ENCODE results near the gene BMP7.
"Not testable (repeated sequence)": the region's sequence is repeated elsewhere in the genome, so short reads cannot be mapped to it uniquely, and the experiment has no call there.

The BMP7 gene

GRCh38 chr20:57243480-57244220 lies 22.8 kb downstream of the BMP7 start:
- DNase-seq (ENCODE audit: low read depth) = no peak
- TF ChIP-seq CTCF (conservative IDR thresholded peaks at IDR 0.05; ENCODE audit: low read length) = no peak
- H3K4me3 ChIP-seq (ENCODE audit: low read length) = no peak overlapping the region

DNA sequence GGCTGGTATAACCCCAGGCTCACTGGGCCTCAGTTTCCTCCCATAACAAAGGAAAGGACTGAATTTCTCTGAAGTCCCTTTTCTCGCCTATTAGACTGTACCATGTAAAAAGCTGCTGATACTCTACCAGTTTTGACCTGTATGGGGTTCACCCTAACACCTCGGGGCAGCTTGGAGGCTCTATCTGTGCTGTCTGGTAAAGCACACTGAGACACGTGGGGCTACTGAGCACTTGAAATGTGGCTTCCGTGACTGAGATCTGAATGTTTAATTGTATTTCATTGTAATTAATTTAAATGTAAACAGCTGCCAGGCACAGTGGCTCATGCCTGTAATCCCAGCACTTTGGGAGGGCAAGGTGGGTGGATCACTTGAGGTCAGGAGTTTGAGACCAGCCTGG lies 24.0 kb downstream of the BMP7 start:
- no peak for TF ChIP-seq CTCF (conservative IDR thresholded peaks at IDR 0.05; ENCODE audit: low read length)
- DNase-seq (ENCODE audit: low read depth) = no peak
- H3K4me3 ChIP-seq (ENCODE audit: low read length) = no peak overlapping the region

DNA sequence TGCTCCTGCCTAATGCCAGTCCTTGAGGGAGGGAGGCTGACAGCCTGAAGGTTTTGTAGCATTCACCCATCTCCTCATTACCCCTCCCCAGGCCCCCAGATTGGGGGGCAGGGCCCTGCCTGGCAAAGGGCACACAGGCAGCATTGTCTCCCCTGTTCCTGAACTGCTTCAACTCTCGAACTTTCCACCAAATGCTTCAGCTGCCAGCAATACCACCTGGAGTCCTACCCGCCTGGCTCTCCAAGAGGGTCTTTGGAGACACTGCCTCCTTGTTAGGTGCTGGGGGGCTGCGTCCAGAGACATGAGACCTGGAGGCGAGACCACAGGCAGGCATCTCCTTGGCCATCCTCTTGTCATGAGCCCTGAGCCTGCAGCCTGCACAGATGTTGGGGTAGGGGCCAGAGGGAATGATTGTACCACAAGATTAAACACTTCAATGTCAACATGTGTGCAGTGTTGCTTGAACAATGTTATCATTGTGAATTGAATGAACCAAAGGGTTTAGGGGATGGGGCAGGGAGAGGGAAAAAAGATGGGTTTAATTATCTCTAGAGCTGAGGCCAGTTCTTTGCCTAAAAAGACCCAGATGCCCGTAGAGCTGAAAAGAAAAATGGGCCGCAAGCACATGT lies 25.0 kb downstream of the BMP7 start:
- no peak for TF ChIP-seq CTCF (conservative IDR thresholded peaks at IDR 0.05; ENCODE audit: low read length)

GRCh38 chr20:57240581-57241362 lies 25.7 kb downstream of the BMP7 start:
- no peak for TF ChIP-seq CTCF (conservative IDR thresholded peaks at IDR 0.05; ENCODE audit: low read length)
- DNase-seq (ENCODE audit: low read depth) = no peak
- no peak overlapping the region for H3K4me3 ChIP-seq (ENCODE audit: low read length)

More for the DNA sequence above, 25.0 kb downstream of the BMP7 start:
- H3K4me3 ChIP-seq (ENCODE audit: low read length) = no peak overlapping the region
- DNase-seq (ENCODE audit: low read depth) = no peak

DNA sequence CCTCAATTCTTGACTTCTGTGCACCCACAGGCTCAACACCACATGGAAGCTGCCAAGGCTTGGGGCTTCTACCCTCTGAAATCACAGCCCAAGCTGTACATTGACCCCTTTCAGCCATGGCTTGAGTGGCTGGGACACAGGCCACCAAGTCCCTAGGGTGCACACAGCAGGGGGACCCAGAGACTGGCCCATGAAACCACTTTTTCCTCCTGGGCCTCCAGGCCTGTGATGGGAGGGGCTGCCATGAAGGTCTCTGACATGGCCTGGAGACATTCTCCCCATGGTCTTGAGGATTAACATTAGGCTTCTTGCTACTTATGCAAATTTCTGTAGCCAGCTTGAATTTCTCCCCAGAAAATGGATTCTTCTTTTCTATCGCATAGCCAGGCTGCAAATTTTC lies 26.7 kb downstream of the BMP7 start:
- DNase-seq (ENCODE audit: low read depth); H3K4me3 ChIP-seq (ENCODE audit: low read length): not testable (repeated sequence)

DNA sequence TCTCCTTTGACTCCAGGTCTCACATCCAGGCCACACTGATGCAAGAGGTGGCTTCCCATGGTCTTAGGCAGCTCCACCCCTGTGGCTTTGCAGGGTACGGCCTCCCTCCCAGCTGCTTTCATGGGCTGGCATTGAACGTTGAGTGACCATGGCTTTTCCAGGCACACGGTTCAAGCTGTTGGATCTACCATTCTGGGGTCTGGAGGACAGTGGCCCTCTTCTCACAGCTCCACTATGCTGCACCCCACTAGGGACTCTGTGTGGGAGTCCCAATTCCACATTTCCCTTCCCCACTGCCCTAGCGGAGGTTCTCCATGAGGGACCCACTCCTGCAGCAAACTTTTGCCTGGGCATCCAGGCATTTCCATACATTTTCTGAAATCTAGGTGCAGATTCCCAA lies 27.1 kb downstream of the BMP7 start:
- not testable (repeated sequence) for H3K4me3 ChIP-seq (ENCODE audit: low read length); DNase-seq (ENCODE audit: low read depth)

GRCh38 chr20:57238089-57238488 lies 28.4 kb downstream of the BMP7 start:
- no peak for DNase-seq (ENCODE audit: low read depth)
- H3K4me3 ChIP-seq (ENCODE audit: low read length) = no peak overlapping the region
- no peak for TF ChIP-seq CTCF (conservative IDR thresholded peaks at IDR 0.05; ENCODE audit: low read length)

DNA sequence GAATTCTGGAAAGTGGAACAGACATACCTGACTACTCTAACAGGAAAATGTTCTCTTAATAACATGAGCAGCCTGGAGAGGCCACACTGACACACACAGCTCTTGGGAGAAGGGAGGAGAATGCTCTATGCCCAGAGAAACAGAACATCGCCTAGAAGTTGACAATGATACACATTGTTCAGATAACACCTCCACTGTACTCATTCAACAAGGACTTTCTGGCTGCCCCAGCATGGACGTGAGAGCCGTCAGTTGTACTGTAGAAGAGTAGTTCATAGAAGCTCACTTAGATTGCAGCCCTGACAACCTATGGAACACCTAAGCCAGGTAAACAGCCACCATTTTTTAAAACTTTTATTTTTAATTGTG lies 28.9 kb downstream of the BMP7 start:
- TF ChIP-seq CTCF (conservative IDR thresholded peaks at IDR 0.05; ENCODE audit: low read length) = no peak
- DNase-seq (ENCODE audit: low read depth) = no peak
- H3K4me3 ChIP-seq (ENCODE audit: low read length) = no peak overlapping the region

Measured in AG10803 (cell line).